ENCODE data around the gene TRPC5OS.

Gene TRPC5OS

GRCh38 chrX:111914398-111915090 is 38.6 kb downstream of the TRPC5OS start:
- no peaks in the 10 kb centered on the region for H3K27me3 ChIP-seq (ENCODE audit: insufficient read depth, low read length, poor library complexity)
- H3K4me1 ChIP-seq (ENCODE audit: control insufficient read depth, low read depth, low read length) = no peaks in the 10 kb centered on the region
- no peak overlapping the region for H3K4me2 ChIP-seq (ENCODE audit: low read length)
- H2BK15ac ChIP-seq (replicated peaks; ENCODE audit: low read depth) = no peak overlapping the region
- DNase-seq = peak; percentile 78
- H3K23ac ChIP-seq (ENCODE audit: low read length) = no peak overlapping the region
- H4K8ac ChIP-seq (ENCODE audit: low read depth, low read length) = no peak overlapping the region
- no peak overlapping the region for H4K5ac ChIP-seq (ENCODE audit: low read length)
- H3K4ac ChIP-seq (ENCODE audit: low read depth, low read length) = peak overlapping the region; percentile 36
- no peak overlapping the region for H2BK120ac ChIP-seq (ENCODE audit: low read depth, low read length)
- no peak overlapping the region for H3K9ac ChIP-seq (ENCODE audit: low read length)
- peak overlapping the region; percentile 51 for H3K18ac ChIP-seq (ENCODE audit: low read length)
- H3K4me3 ChIP-seq (ENCODE audit: low read length) = no peak overlapping the region
- no peaks in the 10 kb centered on the region for H3K79me2 ChIP-seq (ENCODE audit: control insufficient read depth, insufficient read depth, low read length)
- H3K56ac ChIP-seq (ENCODE audit: low read length) = no peak overlapping the region
- no peaks in the 10 kb centered on the region for H3K36me3 ChIP-seq (ENCODE audit: control insufficient read depth, insufficient read depth, low read length)
- H3K79me1 ChIP-seq (ENCODE audit: low read length) = no peaks in the 10 kb centered on the region
- H3K27ac ChIP-seq (ENCODE audit: low read depth, low read length) = peak overlapping the region; percentile 19
- no peak overlapping the region for H2AK5ac ChIP-seq (ENCODE audit: low read length)
- no CpG with 5 or more reads among the region's 7 CpGs for WGBS (ENCODE audit: extremely low coverage, insufficient coverage, low lambda C conversion rate)
- H2BK5ac ChIP-seq (ENCODE audit: low read length) = no peak overlapping the region

DNA sequence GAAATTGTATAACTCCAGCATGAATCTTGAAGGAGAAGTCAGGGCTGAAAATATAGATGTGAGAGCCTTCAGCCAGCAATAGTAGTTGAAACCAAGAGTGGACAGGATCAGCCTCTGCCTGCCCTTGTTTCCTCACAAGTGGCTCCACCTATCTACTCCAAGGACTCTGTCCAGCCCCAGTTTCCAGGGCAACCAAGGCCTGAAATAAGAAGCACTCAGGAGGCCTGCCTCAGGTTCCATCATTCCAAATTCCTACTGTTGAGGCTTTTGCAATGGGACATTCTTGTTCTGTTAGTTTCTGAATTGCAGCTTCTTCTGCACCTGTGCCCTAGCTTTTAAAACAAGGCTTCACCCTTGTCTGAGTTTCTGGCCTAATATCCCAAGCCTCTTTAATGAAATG is 41.6 kb downstream of the TRPC5OS start:
- Histone ChIP-seq H2BK5ac (ENCODE audit: low read length) (no peak overlapping the region), H3K9ac (ENCODE audit: low read length) (no peak overlapping the region), H3K27ac (ENCODE audit: low read depth, low read length) (no peak overlapping the region), H3K4me2 (ENCODE audit: low read length) (no peak overlapping the region), H3K36me3 (ENCODE audit: control insufficient read depth, insufficient read depth, low read length) (no peaks in the 10 kb centered on the region), H3K4ac (ENCODE audit: low read depth, low read length) (no peak overlapping the region), H3K4me1 (ENCODE audit: control insufficient read depth, low read depth, low read length) (no peaks in the 10 kb centered on the region), H3K79me1 (ENCODE audit: low read length) (no peaks in the 10 kb centered on the region), H3K79me2 (ENCODE audit: control insufficient read depth, insufficient read depth, low read length) (no peaks in the 10 kb centered on the region), H3K56ac (ENCODE audit: low read length) (no peak overlapping the region), H3K27me3 (ENCODE audit: insufficient read depth, low read length, poor library complexity) (no peaks in the 10 kb centered on the region), H4K5ac (ENCODE audit: low read length) (no peak overlapping the region), H3K18ac (ENCODE audit: low read length) (no peak overlapping the region), H2BK120ac (ENCODE audit: low read depth, low read length) (no peak overlapping the region), H2BK15ac (replicated peaks; ENCODE audit: low read depth) (no peak overlapping the region), H2AK5ac (ENCODE audit: low read length) (no peak overlapping the region), H3K23ac (ENCODE audit: low read length) (no peak overlapping the region), H3K4me3 (ENCODE audit: low read length) (no peak overlapping the region), H4K8ac (ENCODE audit: low read depth, low read length) (no peak overlapping the region)
- DNase-seq = peak; percentile 32

DNA sequence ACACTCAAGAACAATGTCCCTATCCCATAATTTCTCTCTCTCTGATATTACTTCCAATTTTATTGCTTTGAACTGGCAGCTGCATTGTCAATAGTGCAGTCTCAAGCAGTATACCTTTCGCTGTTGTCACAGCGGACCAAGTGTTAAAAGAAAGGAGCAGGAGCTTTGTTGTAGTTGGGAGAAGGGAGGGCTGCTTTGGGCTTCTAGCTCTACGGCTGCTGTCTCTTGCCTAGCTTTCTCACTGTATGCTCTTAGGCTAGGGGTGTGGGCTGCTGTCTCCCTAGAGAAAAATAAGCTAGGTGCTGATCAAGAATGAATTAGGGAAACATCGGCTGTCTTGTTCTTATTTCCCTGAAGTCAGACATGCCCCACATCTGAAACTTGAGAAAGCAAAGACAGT is 52.5 kb downstream of the TRPC5OS start:
- Histone ChIP-seq H2BK5ac (ENCODE audit: low read length) (no peak overlapping the region), H2BK120ac (ENCODE audit: low read depth, low read length) (no peak overlapping the region), H3K79me2 (ENCODE audit: control insufficient read depth, insufficient read depth, low read length) (no peaks in the 10 kb centered on the region)

More for the DNA sequence above, 52.5 kb downstream of the TRPC5OS start:
- Histone ChIP-seq H3K18ac (ENCODE audit: low read length) (no peak overlapping the region), H2AK5ac (ENCODE audit: low read length) (no peak overlapping the region), H3K36me3 (ENCODE audit: control insufficient read depth, insufficient read depth, low read length) (no peaks in the 10 kb centered on the region), H4K5ac (ENCODE audit: low read length) (no peak overlapping the region), H3K4me2 (ENCODE audit: low read length) (no peak overlapping the region), H3K4me3 (ENCODE audit: low read length) (no peak overlapping the region), H3K27ac (ENCODE audit: low read depth, low read length) (no peak overlapping the region), H3K27me3 (ENCODE audit: insufficient read depth, low read length, poor library complexity) (no peaks in the 10 kb centered on the region), H2BK15ac (replicated peaks; ENCODE audit: low read depth) (no peak overlapping the region), H3K4ac (ENCODE audit: low read depth, low read length) (no peak overlapping the region), H3K9ac (ENCODE audit: low read length) (no peak overlapping the region), H3K4me1 (ENCODE audit: control insufficient read depth, low read depth, low read length) (no peaks in the 10 kb centered on the region), H3K79me1 (ENCODE audit: low read length) (no peaks in the 10 kb centered on the region), H3K23ac (ENCODE audit: low read length) (no peak overlapping the region), H4K8ac (ENCODE audit: low read depth, low read length) (no peak overlapping the region), H3K56ac (ENCODE audit: low read length) (no peak overlapping the region)
- DNase-seq = no peak
- no CpG with 5 or more reads among the region's 4 CpGs for WGBS (ENCODE audit: extremely low coverage, insufficient coverage, low lambda C conversion rate)

Data from mesendoderm (in vitro differentiated cells).